IMR-90 (cell line): ENCODE measurements around the gene TOM1. TPM values are rescaled to one million over a fixed set of nuclear protein-coding genes. Genes with fewer than 3 reads are reported as not detected.

Experiments
- ATAC-seq: fragments of 200-7000 bp; cut with Tn5 transposase; 2 replicates; pipeline ENCODE4 v1.9.1; 2020; ENCODE audit warnings: low read depth, mild to moderate bottlenecking, moderate library complexity
- BruUV-seq: library from RNA; stranded (reverse); fragments of 400-500 nt; replicated peaks from 2 replicates; lab custom pipeline; 2021; lab: Mats Ljungman, UMichigan
- CTCF ChIA-PET: fragments of 300-600 bp; formaldehyde crosslinking; extraction: SDS; loops from one replicate; lab custom pipeline; 2021; ENCODE audit warnings: antibody characterized with exemption; lab: Yijun Ruan, JAX
- POLR2A ChIA-PET: fragments of 300-600 bp; sonication (Branson Sonifier 250); formaldehyde crosslinking; loops from one replicate; lab custom pipeline; 2022; ENCODE audit warnings: antibody characterized with exemption; ENCODE audit not compliant: unreplicated experiment; lab: Charles Lee
- DNase-seq: peaks from one replicate; pipeline ENCODE4 v3.0.0; 2013
- H2AFZ ChIP-seq: replicated peaks from 2 replicates; pipeline ENCODE3; 2013; ENCODE audit warnings: low read length, mild to moderate bottlenecking; ENCODE audit not compliant: poor library complexity
- H2AK5ac ChIP-seq: 2 replicates; pipeline ENCODE4 v1.6.1; 2013; ENCODE audit warnings: low read depth, low read length, inconsistent platforms
- H2AK9ac ChIP-seq: replicated peaks from 2 replicates; pipeline ENCODE3; 2013; ENCODE audit warnings: mild to moderate bottlenecking, low read depth, low read length, moderate library complexity; ENCODE audit not compliant: poor library complexity
- H2BK120ac ChIP-seq: 2 replicates; pipeline ENCODE4 v1.6.1; 2013; ENCODE audit warnings: low read depth, low read length, inconsistent platforms
- H2BK15ac ChIP-seq: 3 replicates; pipeline ENCODE4 v1.6.1; 2013; ENCODE audit warnings: low read depth, low read length, inconsistent platforms
- H2BK20ac ChIP-seq: 2 replicates; pipeline ENCODE4 v1.6.1; 2013; ENCODE audit warnings: low read depth, mild to moderate bottlenecking, inconsistent platforms, low read length, moderate library complexity
- H2BK5ac ChIP-seq: 2 replicates; pipeline ENCODE4 v1.6.1; 2013; ENCODE audit warnings: mild to moderate bottlenecking, low read depth, low read length, inconsistent platforms; ENCODE audit not compliant: poor library complexity, severe bottlenecking
- H3K14ac ChIP-seq: replicated peaks from 2 replicates; pipeline ENCODE4 v1.6.1; 2013; ENCODE audit warnings: low read depth, low read length, inconsistent platforms
- H3K18ac ChIP-seq: 2 replicates; pipeline ENCODE4 v1.6.1; 2013; ENCODE audit warnings: low read depth, low read length, control low read depth
- H3K23ac ChIP-seq: 2 replicates; pipeline ENCODE4 v1.6.1; 2013; ENCODE audit warnings: low read depth, low read length, inconsistent platforms
- H3K27ac ChIP-seq: 2 replicates; pipeline ENCODE4 v1.5.1; 2013; ENCODE audit warnings: mild to moderate bottlenecking, control low read depth, low read length; ENCODE audit not compliant: insufficient read depth
- H3K27me3 ChIP-seq: 2 replicates; pipeline ENCODE4 v1.6.1; 2013; ENCODE audit warnings: low read length; ENCODE audit not compliant: control insufficient read depth, insufficient read depth
- H3K36me3 ChIP-seq: 2 replicates; pipeline ENCODE4 v1.6.1; 2013; ENCODE audit warnings: low read length, mixed read lengths; ENCODE audit not compliant: control insufficient read depth, insufficient read depth
- H3K4ac ChIP-seq: 2 replicates; pipeline ENCODE4 v1.6.1; 2013; ENCODE audit warnings: low read depth, low read length, inconsistent platforms
- H3K4me1 ChIP-seq: 2 replicates; pipeline ENCODE4 v1.6.1; 2013; ENCODE audit warnings: low read length, mixed read lengths; ENCODE audit not compliant: control insufficient read depth, insufficient read depth
- H3K4me2 ChIP-seq: 2 replicates; pipeline ENCODE4 v1.6.1; 2013; ENCODE audit warnings: low read depth, mild to moderate bottlenecking, control low read depth, low read length, moderate library complexity
- H3K4me3 ChIP-seq: 2 replicates; pipeline ENCODE4 v1.5.1; 2013; ENCODE audit warnings: low read depth, mild to moderate bottlenecking, control low read depth, low read length, moderate library complexity; ENCODE audit not compliant: insufficient read depth
- H3K56ac ChIP-seq: 2 replicates; pipeline ENCODE4 v1.6.1; 2013; ENCODE audit warnings: low read length, inconsistent platforms; ENCODE audit not compliant: insufficient read depth; ENCODE audit errors: extremely low read depth
- H3K79me1 ChIP-seq, 2 experiments: 2 replicates each; pipeline ENCODE4 v1.6.1; 2013; ENCODE audit warnings: low read length in 2 of 2, inconsistent platforms in 1 of 2, low read depth in 1 of 2
- H3K9ac ChIP-seq: 2 replicates; pipeline ENCODE4 v1.6.1; 2013; ENCODE audit warnings: low read depth, low read length, control low read depth
- H3K9me1 ChIP-seq: 2 replicates; pipeline ENCODE4 v1.6.1; 2013; ENCODE audit warnings: low read length, inconsistent platforms; ENCODE audit not compliant: insufficient read depth
- H3K9me3 ChIP-seq: 2 replicates; pipeline ENCODE4 v1.6.1; 2013; ENCODE audit warnings: low read length; ENCODE audit not compliant: control insufficient read depth, insufficient read depth
- H4K20me1 ChIP-seq: 2 replicates; pipeline ENCODE4 v1.6.1; 2013; ENCODE audit warnings: low read length, inconsistent platforms; ENCODE audit not compliant: insufficient read depth
- H4K5ac ChIP-seq: 2 replicates; pipeline ENCODE4 v1.6.1; 2013; ENCODE audit warnings: mild to moderate bottlenecking, low read depth, low read length, control low read depth
- H4K8ac ChIP-seq, 2 experiments: 2 replicates each; pipeline ENCODE4 v1.6.1; 2013; ENCODE audit warnings: low read depth in 2 of 2, low read length in 2 of 2, control low read depth in 1 of 2, inconsistent platforms in 1 of 2
- H4K91ac ChIP-seq: 2 replicates; pipeline ENCODE4 v1.6.1; 2013; ENCODE audit warnings: low read depth, low read length, inconsistent platforms; ENCODE audit not compliant: insufficient read depth
- BHLHE40 ChIP-seq: fragments of 150-350 bp; IDR thresholded peaks from 2 replicates; pipeline ENCODE4 v1.6.1; 2016; ENCODE audit warnings: mild to moderate bottlenecking, low read depth, low read length
- CEBPB ChIP-seq: IDR thresholded peaks from 2 replicates; pipeline ENCODE4 v1.6.1; 2012; ENCODE audit warnings: low read depth, low read length, improper control_type of control experiment
- CHD1 ChIP-seq: IDR thresholded peaks from 2 replicates; pipeline ENCODE4 v1.6.1; 2012; ENCODE audit warnings: low read depth, low read length, improper control_type of control experiment
- CTCF ChIP-seq: conservative IDR thresholded peaks from 2 replicates; pipeline ENCODE4 v1.5.1; 2012; ENCODE audit warnings: mild to moderate bottlenecking, low read depth, low read length, improper control_type of control experiment
- ELK1 ChIP-seq: fragments of 150-350 bp; IDR thresholded peaks from 2 replicates; pipeline ENCODE4 v1.6.1; 2016; ENCODE audit warnings: low read depth, mild to moderate bottlenecking, low read length, moderate library complexity, borderline replicate concordance
- FOS ChIP-seq: fragments of 150-350 bp; IDR thresholded peaks from 2 replicates; pipeline ENCODE4 v1.6.1; 2016; ENCODE audit warnings: low read depth, low read length
- MAFK ChIP-seq: IDR thresholded peaks from 2 replicates; pipeline ENCODE4 v1.6.1; 2012; ENCODE audit warnings: low read depth, low read length, improper control_type of control experiment
- MAZ ChIP-seq: IDR thresholded peaks from 2 replicates; pipeline ENCODE4 v1.6.1; 2012; ENCODE audit warnings: low read depth, mild to moderate bottlenecking, low read length, improper control_type of control experiment, moderate library complexity, borderline replicate concordance
- MXI1 ChIP-seq: IDR thresholded peaks from 2 replicates; pipeline ENCODE4 v1.6.1; 2012; ENCODE audit warnings: low read depth, mild to moderate bottlenecking, low read length, moderate library complexity, borderline replicate concordance
- NFE2L2 ChIP-seq: fragments of 150-350 bp; IDR thresholded peaks from 2 replicates; pipeline ENCODE4 v1.6.1; 2016; ENCODE audit warnings: low read depth, mild to moderate bottlenecking, low read length
- POLR2A ChIP-seq: IDR thresholded peaks from 2 replicates; pipeline ENCODE4 v1.6.1; 2012; ENCODE audit warnings: mild to moderate bottlenecking, low read depth, low read length
- RAD21 ChIP-seq: IDR thresholded peaks from 2 replicates; pipeline ENCODE4 v1.6.1; 2012; ENCODE audit warnings: low read length, improper control_type of control experiment
- RCOR1 ChIP-seq: IDR thresholded peaks from 2 replicates; pipeline ENCODE4 v1.6.1; 2012; ENCODE audit warnings: mild to moderate bottlenecking, low read length, improper control_type of control experiment; ENCODE audit not compliant: insufficient replicate concordance
- RFX5 ChIP-seq: IDR thresholded peaks from 2 replicates; pipeline ENCODE4 v1.8.0; 2012; ENCODE audit warnings: low read depth, mild to moderate bottlenecking, low read length, moderate library complexity
- SMC3 ChIP-seq: fragments of 150-350 bp; IDR thresholded peaks from 2 replicates; pipeline ENCODE4 v1.6.1; 2016; ENCODE audit warnings: low read depth, mild to moderate bottlenecking, antibody characterized with exemption, low read length, moderate library complexity
- USF2 ChIP-seq: fragments of 150-350 bp; IDR thresholded peaks from 2 replicates; pipeline ENCODE4 v1.6.1; 2017; ENCODE audit warnings: mild to moderate bottlenecking, antibody characterized with exemption, low read length, low read depth
- dilution Hi-C: fragments of 300-500 bp; cut with HindIII; formaldehyde crosslinking; loops from one replicate; pipeline ENCODE4 v1.14.3; 2018; ENCODE audit warnings: low sequenced_read_pairs; ENCODE audit not compliant: unreplicated experiment
- in situ Hi-C: fragments of 300-500 bp; cut with MboI; formaldehyde crosslinking; loops from 3 replicates; pipeline ENCODE4 v1.14.3; 2019; ENCODE audit warnings: low sequenced_read_pairs, inconsistent platforms, mixed read lengths
- intact Hi-C: fragments of 100-400 bp; cut with micrococcal nuclease; formaldehyde crosslinking; loops from 2 replicates; pipeline ENCODE4 v1.10.0; 2022
- polyA plus RNA-seq, 3 experiments: library from polyadenylated mRNA; depleted of rRNA; stranded (reverse); fragments of >200 nt; gene quantifications; 2 replicates each; pipeline ENCODE4 v1.2.3, GENCODE V29; 2012; ENCODE audit warnings: low replicate concordance in 1 of 3
- total RNA-seq: library from RNA; depleted of rRNA; stranded (reverse); fragments of >200 nt; gene quantifications from 2 replicates; pipeline ENCODE4 v1.2.3, GENCODE V29; 2012

TOM1 gene
- total and polyA plus RNA-seq, 2 of the 4 experiments (the other 2 are of a cell fraction), result 38.0 to 46.4 TPM

- no peak overlapping the region for H2AK9ac ChIP-seq
- dilution Hi-C loops (no loop called here), intact Hi-C loops (no loop called here)
These were observed 3.6 kb upstream of the TOM1 start for GRCh38 chr22:35296051-35296450.

More at GRCh38 chr22:35296051-35296450, 3.6 kb upstream of the TOM1 start:
- H4K8ac ChIP-seq, result no peak overlapping the region
- no peak overlapping the region for H3K14ac ChIP-seq
- in situ Hi-C loops, result no loop called here
- H4K20me1 ChIP-seq, result 0 out of 2 replicates have a peak, but pooled peaks cover under 1% of the 10 kb centered on the region
- H2AK5ac ChIP-seq, result no peak overlapping the region
- peaks cover 21% of the 10 kb centered on the region for H3K36me3 ChIP-seq
- H4K91ac ChIP-seq, result no peak overlapping the region
- H3K9me3 ChIP-seq, result no peaks in the 10 kb centered on the region
- no peak overlapping the region for H3K4me3 ChIP-seq
- H3K9ac ChIP-seq, result no peak overlapping the region
- 0 out of 2 replicates have a peak, but pooled peaks cover 3% of the 10 kb centered on the region for H3K4me1 ChIP-seq
- H3K79me1 ChIP-seq, result peaks cover 3 to 13% of the 10 kb centered on the region in 2 experiments; a peak in 2 of 4 replicates
- ATAC-seq (no peak), DNase-seq (no peak)
- no peak overlapping the region for H2BK15ac ChIP-seq
- H2BK5ac ChIP-seq, result no peak overlapping the region
- H2AFZ ChIP-seq, result no peak overlapping the region
- H3K18ac ChIP-seq, result no peak overlapping the region
- H4K5ac ChIP-seq, result no peak overlapping the region
- H3K27me3 ChIP-seq, result no peaks in the 10 kb centered on the region
- H3K4me2 ChIP-seq, result no peak overlapping the region
- H3K27ac ChIP-seq, result no peak overlapping the region
- TF ChIP-seq CHD1 (no peak), RCOR1 (no peak), RFX5 (no peak), RAD21 (no peak), BHLHE40 (no peak), SMC3 (no peak), USF2 (no peak), FOS (no peak), CEBPB (no peak), MAFK (no peak), MXI1 (no peak), POLR2A (no peak), ELK1 (no peak), MAZ (no peak), NFE2L2 (no peak), CTCF (no peak)
- no peak overlapping the region for H3K4ac ChIP-seq
- CTCF ChIA-PET, result no interaction called here
- H2BK20ac ChIP-seq, result no peak overlapping the region
- no peak overlapping the region for H3K23ac ChIP-seq
- BruUV-seq, result no TSS peak
- no peak overlapping the region for H3K56ac ChIP-seq
- peaks cover 6% of the 10 kb centered on the region; the same call in 1 of the 2 replicates for H3K9me1 ChIP-seq
- H2BK120ac ChIP-seq, result no peak overlapping the region
- POLR2A ChIA-PET, result no interaction called here
